H1 (cell line): ENCODE results near the gene PTGES3L. TPM values are rescaled to one million over a fixed set of nuclear protein-coding genes. Genes with fewer than 3 reads are reported as not detected.

Experiments used
- CBX8 ChIP-seq: fragments of 300-800, 300-1000 bp; sonication (generic); IDR thresholded peaks from 2 replicates; pipeline ENCODE4 v1.7.1; 2016; ENCODE audit warnings: low read depth, low read length, borderline replicate concordance
- CREB1 ChIP-seq: IDR thresholded peaks from 2 replicates; pipeline ENCODE4 v1.6.1; 2012; ENCODE audit warnings: inconsistent platforms
- GTF2F1 ChIP-seq: IDR thresholded peaks from 2 replicates; pipeline ENCODE4 v1.6.1; 2012; ENCODE audit warnings: low read depth, low read length, improper control_type of control experiment, borderline replicate concordance
- PHF8 ChIP-seq: fragments of 200-600 bp; sonication (generic); conservative IDR thresholded peaks from 2 replicates; pipeline ENCODE4 v1.7.1; 2012; ENCODE audit warnings: low read depth, mild to moderate bottlenecking, inconsistent platforms, low read length, moderate library complexity
- POLR2A ChIP-seq, 2 experiments: IDR thresholded peaks; 1 replicate in 1 of 2; 2 replicates in 1 of 2; pipeline ENCODE4 v1.6.1; 2011; ENCODE audit warnings: low read depth in 2 of 2, low read length in 2 of 2, mild to moderate bottlenecking in 2 of 2; ENCODE audit errors: control extremely low read depth in 1 of 2
- POU5F1 ChIP-seq: IDR thresholded peaks from 2 replicates; pipeline ENCODE4 v1.6.1; 2011; ENCODE audit warnings: low read depth, mild to moderate bottlenecking, low read length, moderate library complexity
- RBBP5 ChIP-seq: IDR thresholded peaks from 2 replicates; pipeline ENCODE4 v1.7.1; 2012; ENCODE audit warnings: low read depth, mild to moderate bottlenecking, inconsistent platforms, low read length, moderate library complexity, borderline replicate concordance
- SIRT6 ChIP-seq: IDR thresholded peaks from one replicate; pipeline ENCODE4 v1.7.1; 2012; ENCODE audit warnings: low read length, inconsistent platforms
- SUZ12 ChIP-seq: fragments of 200-600 bp; sonication (generic); IDR thresholded peaks from 2 replicates; pipeline ENCODE4 v1.6.1; 2012; ENCODE audit warnings: mild to moderate bottlenecking, inconsistent platforms, low read length, moderate library complexity, mixed read lengths
- TAF1 ChIP-seq: IDR thresholded peaks from 2 replicates; pipeline ENCODE4 v1.6.1; 2011; ENCODE audit warnings: mild to moderate bottlenecking, low read depth, low read length
- TEAD4 ChIP-seq: IDR thresholded peaks from 2 replicates; pipeline ENCODE4 v1.6.1; 2012; ENCODE audit warnings: low read depth, low read length, inconsistent platforms, mixed read lengths
- polyA plus RNA-seq, 7 experiments: library from polyadenylated mRNA; depleted of rRNA in 3 of 7; stranded (reverse) in 5 of 7; unstranded in 2 of 7; fragments of >200 nt in 5 of 7; fragments of 200-250 nt in 2 of 7; gene quantifications; 1 replicate in 5 of 7; 2 replicates in 1 of 7; 4 replicates in 1 of 7; pipeline versions ENCODE4 v1.2.1 to v1.2.3, GENCODE V29; 2011 to 2013; ENCODE audit warnings: missing spikeins in 2 of 7, mixed read lengths in 2 of 7
- total RNA-seq: library from RNA; stranded (reverse); fragmentation: NEBNext Ultra II Directional; extraction: Animal tissue kit (Norgen Biotek cat#: 25700); gene quantifications from 2 replicates; pipeline ENCODE4 v1.2.1, GENCODE V29; 2021
- TF ChIP-seq, protein P1 (sequence below): IDR thresholded peaks from 2 replicates; pipeline ENCODE4 v1.6.1; 2012; ENCODE audit warnings: inconsistent platforms
- TF ChIP-seq, protein P2 (sequence below): IDR thresholded peaks from 2 replicates; pipeline ENCODE4 v1.6.1; 2012; ENCODE audit warnings: low read length, inconsistent platforms

PTGES3L gene
- total and polyA plus RNA-seq, 2 of the 8 experiments (the other 6 are each of a cell fraction or from before 2014, with no cell fraction given), result 3.0 to 3.6 TPM

DNA sequence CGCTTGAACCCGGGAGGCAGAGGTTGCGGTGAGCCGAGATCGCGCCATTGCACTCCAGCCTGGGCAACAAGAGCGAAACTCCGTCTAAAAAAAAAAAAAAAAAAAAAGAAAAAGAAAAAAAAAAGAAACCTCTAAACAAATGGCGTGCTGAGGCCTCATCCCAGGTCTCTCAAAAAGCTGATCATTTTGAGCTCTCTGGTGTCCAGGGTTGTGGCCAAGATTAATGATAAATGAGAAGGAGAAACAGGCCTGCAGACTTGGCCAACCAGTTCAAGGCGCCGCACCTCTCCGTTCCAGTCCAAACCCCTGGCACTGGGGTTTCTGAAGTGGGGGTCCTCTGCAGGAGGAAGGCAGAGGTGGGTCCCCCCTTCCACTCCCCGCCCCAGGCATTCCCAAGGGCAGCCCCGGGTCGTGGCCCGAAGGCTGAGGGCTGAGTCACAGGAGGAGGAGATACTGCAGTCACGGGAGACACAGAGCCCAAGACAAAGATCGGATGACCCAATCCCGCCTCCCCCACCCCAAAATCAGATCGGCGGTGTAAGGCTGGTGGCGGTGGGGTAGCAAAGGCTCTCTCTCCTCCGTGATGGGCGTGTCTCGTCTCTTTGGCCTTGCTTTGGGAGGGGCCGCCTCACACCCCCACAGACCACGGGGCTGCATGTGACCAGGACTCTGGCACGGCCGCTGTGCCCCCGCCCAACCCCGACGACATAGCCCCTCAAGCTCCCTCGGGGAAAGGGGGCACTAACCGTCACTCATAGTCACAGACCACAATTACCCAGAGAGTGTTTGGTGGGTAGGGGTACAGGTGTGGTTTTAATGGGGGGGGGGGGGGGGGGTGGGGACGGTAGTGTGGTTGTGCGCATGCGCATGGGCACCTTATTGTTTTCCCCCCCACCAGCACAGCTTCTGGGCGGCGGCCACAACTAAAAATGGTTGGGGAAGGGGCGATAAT lies 41.2 kb upstream of the PTGES3L start (continued):
- TF ChIP-seq, protein P1, sequence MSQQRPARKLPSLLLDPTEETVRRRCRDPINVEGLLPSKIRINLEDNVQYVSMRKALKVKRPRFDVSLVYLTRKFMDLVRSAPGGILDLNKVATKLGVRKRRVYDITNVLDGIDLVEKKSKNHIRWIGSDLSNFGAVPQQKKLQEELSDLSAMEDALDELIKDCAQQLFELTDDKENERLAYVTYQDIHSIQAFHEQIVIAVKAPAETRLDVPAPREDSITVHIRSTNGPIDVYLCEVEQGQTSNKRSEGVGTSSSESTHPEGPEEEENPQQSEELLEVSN, result no peak
- TF ChIP-seq POLR2A (IDR thresholded peaks at IDR 0.05; ENCODE audit: control extremely low read depth in 1 of 2, low read depth in 2 of 2, low read length in 2 of 2) (peak in 1 of 2 experiments; percentile 73; a peak in 2 of 3 replicates), SUZ12 (no peak), PHF8 (0 out of 2 replicates have a peak, but pooled peaks have one; percentile 33), POU5F1 (no peak), RBBP5 (no peak), SIRT6 (no peak), CREB1 (no peak), TAF1 (peak; percentile 36; the same call in 1 of the 2 replicates), TEAD4 (no peak), GTF2F1 (no peak), CBX8 (no peak)
- TF ChIP-seq, protein P2, sequence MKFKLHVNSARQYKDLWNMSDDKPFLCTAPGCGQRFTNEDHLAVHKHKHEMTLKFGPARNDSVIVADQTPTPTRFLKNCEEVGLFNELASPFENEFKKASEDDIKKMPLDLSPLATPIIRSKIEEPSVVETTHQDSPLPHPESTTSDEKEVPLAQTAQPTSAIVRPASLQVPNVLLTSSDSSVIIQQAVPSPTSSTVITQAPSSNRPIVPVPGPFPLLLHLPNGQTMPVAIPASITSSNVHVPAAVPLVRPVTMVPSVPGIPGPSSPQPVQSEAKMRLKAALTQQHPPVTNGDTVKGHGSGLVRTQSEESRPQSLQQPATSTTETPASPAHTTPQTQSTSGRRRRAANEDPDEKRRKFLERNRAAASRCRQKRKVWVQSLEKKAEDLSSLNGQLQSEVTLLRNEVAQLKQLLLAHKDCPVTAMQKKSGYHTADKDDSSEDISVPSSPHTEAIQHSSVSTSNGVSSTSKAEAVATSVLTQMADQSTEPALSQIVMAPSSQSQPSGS, result no peak
